HEK293 (cell line): ENCODE measurements around the gene SLC25A30.
A peak's percentile ranks its signal among the peaks of the same experiment; 100 is the strongest.

ENCODE experiments used
- CTCF ChIA-PET: fragments of 350-600 bp; formaldehyde crosslinking; extraction: SDS; loops from one replicate; lab custom pipeline; 2021; ENCODE audit warnings: antibody characterized with exemption; lab: Yijun Ruan, JAX
- POLR2A ChIA-PET: fragments of 300-600 bp; formaldehyde crosslinking; extraction: SDS; loops from one replicate; lab custom pipeline; 2020; ENCODE audit warnings: antibody characterized with exemption, inconsistent platforms; lab: Yijun Ruan, JAX
- H3K27ac ChIP-seq: fragments of 200-500 bp; sonication (Bioruptor generic); 2 replicates; pipeline ENCODE4 v1.5.1; 2014; ENCODE audit warnings: low read depth, low read length, control low read depth, inconsistent platforms; ENCODE audit errors: extremely low read depth
- H3K36me3 ChIP-seq, 2 experiments: fragments of 200-500 bp in 1 of 2; sonication (Bioruptor generic) in 1 of 2; 1 replicate in 1 of 2; 2 replicates in 1 of 2; pipeline ENCODE4 v1.5.1; 2014 to 2017; ENCODE audit warnings: inconsistent platforms in 2 of 2, low read length in 2 of 2; ENCODE audit not compliant: control insufficient read depth in 2 of 2, insufficient read depth in 1 of 2
- H3K4me1 ChIP-seq: fragments of 200-500 bp; sonication (Bioruptor generic); 2 replicates; pipeline ENCODE4 v1.5.1; 2014; ENCODE audit warnings: mild to moderate bottlenecking, low read length, inconsistent platforms; ENCODE audit not compliant: control insufficient read depth, insufficient read depth
- H3K4me3 ChIP-seq: 2 replicates; pipeline ENCODE4 v1.5.1; 2011; ENCODE audit warnings: low read depth, mild to moderate bottlenecking, control low read depth, low read length, moderate library complexity
- H3K9me3 ChIP-seq: fragments of 200-500 bp; sonication (Bioruptor generic); 2 replicates; pipeline ENCODE4 v1.5.1; 2014; ENCODE audit warnings: low read depth, low read length, inconsistent platforms; ENCODE audit not compliant: control insufficient read depth, insufficient read depth
- BCL11A ChIP-seq: fragments of 450-650 bp; formaldehyde crosslinking; IDR thresholded peaks from 2 replicates; pipeline ENCODE4 v1.5.1; 2016; ENCODE audit warnings: low read depth, missing biosample characterization, missing genetic modification characterization
- ZBTB17 ChIP-seq: fragments of 450-650 bp; formaldehyde crosslinking; IDR thresholded peaks from 2 replicates; pipeline ENCODE4 v1.5.1; 2016; ENCODE audit warnings: missing biosample characterization, missing genetic modification characterization
- ZIC2 ChIP-seq: fragments of 450-650 bp; formaldehyde crosslinking; IDR thresholded peaks from 2 replicates; pipeline ENCODE4 v1.5.1; 2016; ENCODE audit warnings: missing biosample characterization, missing genetic modification characterization
- ZNF10 ChIP-seq: fragments of 450-650 bp; formaldehyde crosslinking; IDR thresholded peaks from 2 replicates; pipeline ENCODE4 v1.5.1; 2017; ENCODE audit warnings: missing biosample characterization, missing genetic modification characterization
- ZNF112 ChIP-seq: fragments of 450-650 bp; formaldehyde crosslinking; IDR thresholded peaks from 2 replicates; pipeline ENCODE4 v1.5.0; 2017; ENCODE audit warnings: missing biosample characterization, missing genetic modification characterization
- ZNF184 ChIP-seq: fragments of 450-650 bp; IDR thresholded peaks from 2 replicates; pipeline ENCODE4 v1.5.1; 2018; ENCODE audit warnings: missing biosample characterization, mild to moderate bottlenecking, missing genetic modification characterization
- ZNF221 ChIP-seq: fragments of 450-650 bp; formaldehyde crosslinking; IDR thresholded peaks from 2 replicates; pipeline ENCODE4 v1.5.1; 2017; ENCODE audit warnings: missing biosample characterization, missing genetic modification characterization, borderline replicate concordance
- ZNF248 ChIP-seq: fragments of 450-650 bp; formaldehyde crosslinking; IDR thresholded peaks from 2 replicates; pipeline ENCODE4 v1.5.1; 2017; ENCODE audit warnings: missing biosample characterization, missing genetic modification characterization
- ZNF311 ChIP-seq: fragments of 450-650 bp; formaldehyde crosslinking; IDR thresholded peaks from 2 replicates; pipeline ENCODE4 v1.5.1; 2017; ENCODE audit warnings: missing biosample characterization, missing genetic modification characterization, borderline replicate concordance
- ZNF335 ChIP-seq: fragments of 450-650 bp; formaldehyde crosslinking; conservative IDR thresholded peaks from 2 replicates; pipeline ENCODE4 v1.5.1; 2016; ENCODE audit warnings: missing biosample characterization, missing genetic modification characterization
- ZNF404 ChIP-seq: fragments of 450-650 bp; formaldehyde crosslinking; IDR thresholded peaks from 2 replicates; pipeline ENCODE4 v1.5.1; 2017; ENCODE audit warnings: missing biosample characterization, missing genetic modification characterization
- ZNF416 ChIP-seq: fragments of 450-650 bp; formaldehyde crosslinking; IDR thresholded peaks from 2 replicates; pipeline ENCODE4 v1.5.1; 2016; ENCODE audit warnings: missing biosample characterization, missing genetic modification characterization
- ZNF529 ChIP-seq: fragments of 450-650 bp; formaldehyde crosslinking; IDR thresholded peaks from 2 replicates; pipeline ENCODE4 v1.5.1; 2017; ENCODE audit warnings: missing genetic modification characterization, missing biosample characterization; ENCODE audit not compliant: insufficient replicate concordance
- ZNF544 ChIP-seq: fragments of 450-650 bp; formaldehyde crosslinking; IDR thresholded peaks from 2 replicates; pipeline ENCODE4 v1.5.0; 2017; ENCODE audit warnings: missing biosample characterization, missing genetic modification characterization
- ZNF677 ChIP-seq: fragments of 450-650 bp; IDR thresholded peaks from 2 replicates; pipeline ENCODE4 v1.5.0; 2018; ENCODE audit warnings: missing biosample characterization, mild to moderate bottlenecking, missing genetic modification characterization, moderate library complexity
- ZNF76 ChIP-seq: fragments of 450-650 bp; formaldehyde crosslinking; IDR thresholded peaks from 2 replicates; pipeline ENCODE4; 2016; ENCODE audit warnings: low read depth, missing biosample characterization, missing genetic modification characterization, borderline replicate concordance
- ZNF791 ChIP-seq: fragments of 450-650 bp; formaldehyde crosslinking; IDR thresholded peaks from 2 replicates; pipeline ENCODE4 v1.5.1; 2016; ENCODE audit warnings: missing biosample characterization, missing genetic modification characterization
- ZNF792 ChIP-seq: fragments of 450-650 bp; formaldehyde crosslinking; IDR thresholded peaks from 2 replicates; pipeline ENCODE4 v1.5.1; 2016; ENCODE audit warnings: missing biosample characterization, missing genetic modification characterization
- ZXDB ChIP-seq: fragments of 450-650 bp; formaldehyde crosslinking; IDR thresholded peaks from 2 replicates; pipeline ENCODE4 v1.5.1; 2016; ENCODE audit warnings: missing biosample characterization, missing genetic modification characterization
- TF ChIP-seq, protein P1 (sequence below): fragments of 450-650 bp; formaldehyde crosslinking; IDR thresholded peaks from 2 replicates; pipeline ENCODE4 v1.5.1; 2016; ENCODE audit warnings: missing biosample characterization, missing genetic modification characterization
- TF ChIP-seq, protein P2 (sequence below): fragments of 450-650 bp; formaldehyde crosslinking; IDR thresholded peaks from 2 replicates; pipeline ENCODE4 v1.5.1; 2016; ENCODE audit warnings: missing biosample characterization, missing genetic modification characterization
- TF ChIP-seq, protein P3 (sequence below): fragments of 450-650 bp; formaldehyde crosslinking; IDR thresholded peaks from 2 replicates; pipeline ENCODE4 v1.5.1; 2016; ENCODE audit warnings: missing biosample characterization, missing genetic modification characterization
- TF ChIP-seq, protein P4 (sequence below): fragments of 450-650 bp; formaldehyde crosslinking; IDR thresholded peaks from 2 replicates; pipeline ENCODE4 v1.5.1; 2016; ENCODE audit warnings: missing biosample characterization, missing genetic modification characterization
- TF ChIP-seq, protein P5 (sequence below): fragments of 450-650 bp; formaldehyde crosslinking; IDR thresholded peaks from 2 replicates; pipeline ENCODE4 v1.5.1; 2016; ENCODE audit warnings: missing biosample characterization, missing genetic modification characterization

Gene SLC25A30

DNA sequence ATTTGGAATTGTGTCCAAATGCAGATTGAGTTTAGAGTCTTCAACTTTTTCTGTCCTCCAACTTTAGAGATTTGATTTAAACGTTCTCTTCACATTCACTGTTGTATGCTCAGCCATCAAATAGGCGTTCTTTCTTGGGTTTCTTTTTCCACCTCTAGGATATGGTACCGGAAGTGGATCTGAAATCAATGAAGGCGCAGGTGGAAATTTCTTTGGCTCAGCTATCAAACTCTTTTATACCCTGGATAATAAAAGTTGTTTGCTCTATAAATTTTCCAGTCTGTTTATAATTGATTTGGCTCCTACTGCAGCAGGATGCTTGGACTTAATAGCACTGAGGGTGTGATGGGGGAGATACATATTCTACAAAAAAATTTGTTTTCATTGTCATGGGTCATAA, 48.2 kb upstream of the SLC25A30 start:
- POLR2A ChIA-PET = no interaction called here
- TF ChIP-seq ZNF184 (tag by site-specific recombination) (no peak), ZNF416 (tag by site-specific recombination) (no peak), ZNF335 (tag by site-specific recombination) (no peak), ZBTB17 (tag by site-specific recombination) (peak; percentile 52), ZXDB (tag by site-specific recombination) (no peak)
- TF ChIP-seq, protein P1, sequence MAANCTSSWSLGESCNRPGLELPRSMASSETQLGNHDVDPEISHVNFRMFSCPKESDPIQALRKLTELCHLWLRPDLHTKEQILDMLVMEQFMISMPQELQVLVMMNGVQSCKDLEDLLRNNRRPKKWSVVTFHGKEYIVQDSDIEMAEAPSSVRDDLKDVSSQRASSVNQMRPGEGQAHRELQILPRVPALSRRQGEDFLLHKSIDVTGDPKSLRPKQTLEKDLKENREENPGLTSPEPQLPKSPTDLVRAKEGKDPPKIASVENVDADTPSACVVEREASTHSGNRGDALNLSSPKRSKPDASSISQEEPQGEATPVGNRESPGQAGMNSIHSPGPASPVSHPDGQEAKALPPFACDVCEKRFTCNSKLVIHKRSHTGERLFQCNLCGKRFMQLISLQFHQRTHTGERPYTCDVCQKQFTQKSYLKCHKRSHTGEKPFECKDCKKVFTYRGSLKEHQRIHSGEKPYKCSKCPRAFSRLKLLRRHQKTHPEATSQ (tag by site-specific recombination) = no peak
- TF ChIP-seq, protein P2, sequence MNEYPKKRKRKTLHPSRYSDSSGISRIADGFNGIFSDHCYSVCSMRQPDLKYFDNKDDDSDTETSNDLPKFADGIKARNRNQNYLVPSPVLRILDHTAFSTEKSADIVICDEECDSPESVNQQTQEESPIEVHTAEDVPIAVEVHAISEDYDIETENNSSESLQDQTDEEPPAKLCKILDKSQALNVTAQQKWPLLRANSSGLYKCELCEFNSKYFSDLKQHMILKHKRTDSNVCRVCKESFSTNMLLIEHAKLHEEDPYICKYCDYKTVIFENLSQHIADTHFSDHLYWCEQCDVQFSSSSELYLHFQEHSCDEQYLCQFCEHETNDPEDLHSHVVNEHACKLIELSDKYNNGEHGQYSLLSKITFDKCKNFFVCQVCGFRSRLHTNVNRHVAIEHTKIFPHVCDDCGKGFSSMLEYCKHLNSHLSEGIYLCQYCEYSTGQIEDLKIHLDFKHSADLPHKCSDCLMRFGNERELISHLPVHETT (tag by site-specific recombination) = no peak
- TF ChIP-seq, protein P3, sequence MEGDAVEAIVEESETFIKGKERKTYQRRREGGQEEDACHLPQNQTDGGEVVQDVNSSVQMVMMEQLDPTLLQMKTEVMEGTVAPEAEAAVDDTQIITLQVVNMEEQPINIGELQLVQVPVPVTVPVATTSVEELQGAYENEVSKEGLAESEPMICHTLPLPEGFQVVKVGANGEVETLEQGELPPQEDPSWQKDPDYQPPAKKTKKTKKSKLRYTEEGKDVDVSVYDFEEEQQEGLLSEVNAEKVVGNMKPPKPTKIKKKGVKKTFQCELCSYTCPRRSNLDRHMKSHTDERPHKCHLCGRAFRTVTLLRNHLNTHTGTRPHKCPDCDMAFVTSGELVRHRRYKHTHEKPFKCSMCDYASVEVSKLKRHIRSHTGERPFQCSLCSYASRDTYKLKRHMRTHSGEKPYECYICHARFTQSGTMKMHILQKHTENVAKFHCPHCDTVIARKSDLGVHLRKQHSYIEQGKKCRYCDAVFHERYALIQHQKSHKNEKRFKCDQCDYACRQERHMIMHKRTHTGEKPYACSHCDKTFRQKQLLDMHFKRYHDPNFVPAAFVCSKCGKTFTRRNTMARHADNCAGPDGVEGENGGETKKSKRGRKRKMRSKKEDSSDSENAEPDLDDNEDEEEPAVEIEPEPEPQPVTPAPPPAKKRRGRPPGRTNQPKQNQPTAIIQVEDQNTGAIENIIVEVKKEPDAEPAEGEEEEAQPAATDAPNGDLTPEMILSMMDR (tag by site-specific recombination) = no peak
- H3K36me3 ChIP-seq = peaks cover 0 to 3% of the 10 kb centered on the region in 2 experiments; a peak in 1 of 3 replicates
- H3K4me3 ChIP-seq = no peak overlapping the region
- H3K9me3 ChIP-seq = no peaks in the 10 kb centered on the region
- peaks cover 11% of the 10 kb centered on the region for H3K4me1 ChIP-seq
- H3K27ac ChIP-seq = no peak overlapping the region
- CTCF ChIA-PET = no interaction called here

DNA sequence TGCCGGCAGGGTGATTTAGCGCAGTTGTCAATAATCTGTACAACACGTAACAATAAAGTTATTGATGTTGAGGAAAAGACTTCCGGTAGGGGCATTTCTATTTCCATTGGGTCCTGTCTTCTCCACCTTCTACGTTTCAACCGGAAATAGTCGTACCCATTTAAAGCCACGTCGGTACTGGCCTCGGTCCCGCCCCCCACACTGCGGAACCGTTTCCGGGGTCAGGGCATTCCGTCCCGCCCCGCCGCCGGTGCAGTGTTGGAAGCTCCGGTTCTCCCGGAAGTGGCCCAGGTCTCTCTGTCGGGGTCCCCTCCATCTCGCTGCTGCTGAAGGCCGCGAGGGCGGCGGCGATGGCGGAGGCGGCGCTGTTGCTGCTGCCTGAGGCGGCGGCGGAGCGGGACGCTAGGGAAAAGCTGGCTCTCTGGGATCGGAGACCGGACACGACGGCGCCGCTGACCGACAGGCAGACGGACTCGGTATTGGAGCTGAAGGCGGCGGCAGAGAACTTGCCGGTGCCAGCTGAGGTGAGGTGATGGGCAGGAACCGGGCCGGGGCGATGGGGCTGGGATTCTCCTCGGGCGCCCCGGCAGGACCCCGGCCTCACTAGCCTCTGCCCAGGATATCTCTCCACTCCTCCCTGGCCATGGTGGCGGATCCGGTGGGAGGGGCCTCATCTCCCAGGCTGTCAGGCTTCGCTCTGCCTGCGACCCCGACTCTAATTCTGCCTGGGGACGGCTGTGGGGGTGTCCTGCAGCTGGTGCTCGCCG, 46.7 kb upstream of the SLC25A30 start, which contains the start of gene COG3:
COG3 (plus strand) TSS at position 253 of the 767 bp plus-strand sequence; CDS start at position 351, 98 bp downstream.
- ChIA-PET POLR2A (interaction anchor here (0.7 to 1.0 kb wide), 2 partner anchors 9 to 47 kb away, joined by 3 read pairs; partner anchors contain the start of gene SLC25A30), CTCF (interaction anchor here (0.6 kb wide), 1 partner anchor 94 kb away, joined by 3 read pairs; no protein-coding TSS in a partner anchor)
- Histone ChIP-seq H3K4me1 (peaks cover 11% of the 10 kb centered on the region), H3K36me3 (peaks cover 0 to 3% of the 10 kb centered on the region in 2 experiments; a peak in 1 of 3 replicates), H3K4me3 (peak within 1 kb of the TSS; percentile 100), H3K27ac (peak within 1 kb of the TSS; percentile 87), H3K9me3 (no peaks in the 10 kb centered on the region)
- TF ChIP-seq ZNF529 = no peak
- TF ChIP-seq ZNF404 = no peak
- no peak for TF ChIP-seq ZNF311 (tag by site-specific recombination)
- TF ChIP-seq, protein P1 (tag by site-specific recombination) = peak; percentile 80; the same call in 1 of the 2 replicates
- no peak; the same call in 1 of the 2 replicates for TF ChIP-seq ZNF184 (tag by site-specific recombination)
- TF ChIP-seq ZNF221 = no peak
- TF ChIP-seq ZNF76 (tag by site-specific recombination) = peak; percentile 79
- TF ChIP-seq BCL11A = no peak
- no peak for TF ChIP-seq ZNF248 (tag by site-specific recombination)
- TF ChIP-seq ZNF544 (tag by site-specific recombination) = no peak
- TF ChIP-seq ZIC2 (tag by site-specific recombination) = 0 out of 2 replicates have a peak, but pooled peaks have one; percentile 40
- no peak; the same call in 1 of the 2 replicates for TF ChIP-seq ZNF10
- TF ChIP-seq, protein P4, sequence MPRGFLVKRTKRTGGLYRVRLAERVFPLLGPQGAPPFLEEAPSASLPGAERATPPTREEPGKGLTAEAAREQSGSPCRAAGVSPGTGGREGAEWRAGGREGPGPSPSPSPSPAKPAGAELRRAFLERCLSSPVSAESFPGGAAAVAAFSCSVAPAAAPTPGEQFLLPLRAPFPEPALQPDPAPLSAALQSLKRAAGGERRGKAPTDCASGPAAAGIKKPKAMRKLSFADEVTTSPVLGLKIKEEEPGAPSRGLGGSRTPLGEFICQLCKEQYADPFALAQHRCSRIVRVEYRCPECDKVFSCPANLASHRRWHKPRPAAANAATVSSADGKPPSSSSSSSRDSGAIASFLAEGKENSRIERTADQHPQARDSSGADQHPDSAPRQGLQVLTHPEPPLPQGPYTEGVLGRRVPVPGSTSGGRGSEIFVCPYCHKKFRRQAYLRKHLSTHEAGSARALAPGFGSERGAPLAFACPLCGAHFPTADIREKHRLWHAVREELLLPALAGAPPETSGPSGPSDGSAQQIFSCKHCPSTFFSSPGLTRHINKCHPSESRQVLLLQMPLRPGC (tag by site-specific recombination) = peak; percentile 78
- TF ChIP-seq ZNF791 (tag by site-specific recombination) = no peak
- TF ChIP-seq ZNF677 (tag by site-specific recombination) = no peak
- no peak for TF ChIP-seq ZNF792 (tag by site-specific recombination)
- TF ChIP-seq, protein P5, sequence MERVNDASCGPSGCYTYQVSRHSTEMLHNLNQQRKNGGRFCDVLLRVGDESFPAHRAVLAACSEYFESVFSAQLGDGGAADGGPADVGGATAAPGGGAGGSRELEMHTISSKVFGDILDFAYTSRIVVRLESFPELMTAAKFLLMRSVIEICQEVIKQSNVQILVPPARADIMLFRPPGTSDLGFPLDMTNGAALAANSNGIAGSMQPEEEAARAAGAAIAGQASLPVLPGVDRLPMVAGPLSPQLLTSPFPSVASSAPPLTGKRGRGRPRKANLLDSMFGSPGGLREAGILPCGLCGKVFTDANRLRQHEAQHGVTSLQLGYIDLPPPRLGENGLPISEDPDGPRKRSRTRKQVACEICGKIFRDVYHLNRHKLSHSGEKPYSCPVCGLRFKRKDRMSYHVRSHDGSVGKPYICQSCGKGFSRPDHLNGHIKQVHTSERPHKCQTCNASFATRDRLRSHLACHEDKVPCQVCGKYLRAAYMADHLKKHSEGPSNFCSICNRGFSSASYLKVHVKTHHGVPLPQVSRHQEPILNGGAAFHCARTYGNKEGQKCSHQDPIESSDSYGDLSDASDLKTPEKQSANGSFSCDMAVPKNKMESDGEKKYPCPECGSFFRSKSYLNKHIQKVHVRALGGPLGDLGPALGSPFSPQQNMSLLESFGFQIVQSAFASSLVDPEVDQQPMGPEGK (tag by site-specific recombination) = peak; percentile 44; the same call in 1 of the 2 replicates
- TF ChIP-seq ZNF112 (tag by site-specific recombination) = no peak
